GM21529 (cell line): Measurements from ENCODE around the gene RAB31.
"Not testable (repeated sequence)": the region's sequence is repeated elsewhere in the genome, so short reads cannot be mapped to it uniquely, and the experiment has no call there.

Experiments used
- ATAC-seq: cut with Tn5 transposase; IDR thresholded peaks from one replicate; pipeline ENCODE4 v1.9.1; 2021; ENCODE audit not compliant: unreplicated experiment

RAB31 gene

GRCh38 chr18:9884090-9884489 lies 176.0 kb downstream of the RAB31 start:
- no peak for ATAC-seq

DNA sequence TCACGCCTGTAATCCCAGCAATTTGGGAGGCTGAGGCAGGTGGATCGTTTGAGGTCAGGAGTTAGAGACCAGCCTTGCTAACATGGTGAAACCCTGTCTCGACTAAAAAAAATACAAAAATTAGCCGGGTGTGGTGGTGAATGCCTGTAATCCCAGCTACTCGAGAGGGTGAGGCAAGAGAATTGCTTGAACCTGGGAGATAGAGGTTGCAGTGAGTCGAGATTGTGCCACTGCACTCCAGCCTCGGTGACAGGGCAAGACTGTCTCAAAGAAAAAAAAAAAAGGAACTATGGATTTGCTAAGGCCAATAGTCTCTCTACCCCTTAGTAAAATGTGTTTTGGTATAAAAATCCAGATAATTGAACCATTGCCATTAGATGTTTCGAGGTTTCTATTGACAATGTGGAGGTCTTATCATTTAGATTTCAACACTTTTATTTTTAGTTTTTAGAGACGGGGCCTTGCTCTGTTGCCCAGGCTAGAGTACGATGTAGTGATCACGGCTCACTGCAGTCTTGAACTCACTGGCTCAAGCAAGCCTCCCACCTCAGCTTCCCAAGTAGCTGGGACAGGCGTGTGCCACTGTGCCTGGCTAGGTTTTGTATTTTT lies 176.5 kb downstream of the RAB31 start:
- ATAC-seq, result no peak

- ATAC-seq, result no peak
Observed at GRCh38 chr18:9885170-9886004, 177.3 kb downstream of the RAB31 start, which contains the start of gene TXNDC2. Gene TXNDC2 (plus strand): TSS chr18:9885973. CDS start chr18:9886681, 708 bp downstream.

- ATAC-seq, result no peak
Observed at GRCh38 chr18:9886005-9886348, 177.9 kb downstream of the RAB31 start.

DNA sequence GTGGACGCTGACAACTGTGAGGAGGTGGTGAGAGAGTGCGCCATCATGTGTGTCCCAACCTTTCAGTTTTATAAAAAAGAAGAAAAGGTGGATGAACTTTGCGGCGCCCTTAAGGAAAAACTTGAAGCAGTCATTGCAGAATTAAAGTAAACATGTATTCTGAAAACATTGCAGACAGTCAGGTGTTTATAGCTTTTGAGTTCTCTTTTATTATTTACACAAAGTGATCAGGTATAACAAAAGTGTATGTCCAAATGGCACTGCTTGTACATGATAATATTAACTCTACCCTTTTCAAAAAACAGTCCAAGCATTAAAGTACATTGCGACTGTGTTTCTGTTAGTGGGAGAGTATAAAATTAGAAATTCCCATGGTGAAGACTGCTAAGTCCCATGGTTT lies 179.9 kb downstream of the RAB31 start:
- no peak for ATAC-seq

GRCh38 chr18:9890196-9890595 lies 182.1 kb downstream of the RAB31 start:
- no peak for ATAC-seq

GRCh38 chr18:9890957-9891356 lies 182.9 kb downstream of the RAB31 start:
- ATAC-seq, result no peak

DNA sequence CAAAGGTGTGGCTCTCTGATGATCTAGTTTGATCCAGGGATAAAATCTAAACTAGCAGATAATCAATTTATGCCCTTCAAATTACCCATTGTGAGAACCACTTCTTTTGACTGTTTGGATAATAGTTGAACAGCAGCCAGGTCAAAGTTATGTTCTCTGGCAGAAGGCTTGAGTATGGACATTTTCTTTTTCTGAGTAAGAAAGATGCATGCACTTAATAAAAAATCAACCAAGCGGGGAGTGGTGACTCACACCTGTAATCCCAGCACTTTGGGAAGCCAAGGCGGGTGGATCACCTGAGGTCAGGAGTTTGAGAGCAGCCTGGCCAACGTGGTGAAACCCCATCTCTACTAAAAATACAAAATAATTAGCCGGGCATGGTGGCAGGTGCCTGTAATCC lies 183.4 kb downstream of the RAB31 start:
- ATAC-seq, result not testable (repeated sequence)

DNA sequence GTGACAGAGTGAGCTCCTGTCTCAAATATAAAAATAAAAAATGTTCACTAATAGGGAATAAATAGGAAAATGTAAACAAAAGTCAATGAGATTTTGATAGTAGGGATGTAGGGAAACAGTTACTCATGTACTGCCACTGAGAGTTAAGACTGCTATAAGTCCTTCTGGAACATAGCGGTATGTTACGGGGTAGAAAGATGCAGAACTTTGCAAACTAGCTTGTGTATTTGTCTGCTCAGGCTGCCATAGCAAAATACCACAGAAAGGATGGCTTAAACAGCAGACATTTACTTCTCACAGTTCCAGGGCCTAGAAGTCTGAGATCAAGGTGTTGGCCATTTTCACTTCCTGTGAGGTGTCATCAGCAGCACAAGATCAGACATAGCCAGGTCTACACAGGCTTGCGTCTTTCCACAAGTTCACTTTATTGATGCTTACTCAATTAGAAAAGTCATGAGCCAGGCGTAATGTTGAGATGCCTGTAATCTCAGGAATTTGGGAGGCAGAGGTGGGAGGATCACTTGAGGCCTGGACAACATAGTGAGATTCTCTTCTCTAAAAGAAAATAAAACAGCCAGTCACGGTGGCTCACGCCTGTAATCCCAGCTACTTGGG lies 186.5 kb downstream of the RAB31 start:
- ATAC-seq, result no peak

GRCh38 chr18:9897129-9897528 lies 189.0 kb downstream of the RAB31 start:
- ATAC-seq, result no peak

DNA sequence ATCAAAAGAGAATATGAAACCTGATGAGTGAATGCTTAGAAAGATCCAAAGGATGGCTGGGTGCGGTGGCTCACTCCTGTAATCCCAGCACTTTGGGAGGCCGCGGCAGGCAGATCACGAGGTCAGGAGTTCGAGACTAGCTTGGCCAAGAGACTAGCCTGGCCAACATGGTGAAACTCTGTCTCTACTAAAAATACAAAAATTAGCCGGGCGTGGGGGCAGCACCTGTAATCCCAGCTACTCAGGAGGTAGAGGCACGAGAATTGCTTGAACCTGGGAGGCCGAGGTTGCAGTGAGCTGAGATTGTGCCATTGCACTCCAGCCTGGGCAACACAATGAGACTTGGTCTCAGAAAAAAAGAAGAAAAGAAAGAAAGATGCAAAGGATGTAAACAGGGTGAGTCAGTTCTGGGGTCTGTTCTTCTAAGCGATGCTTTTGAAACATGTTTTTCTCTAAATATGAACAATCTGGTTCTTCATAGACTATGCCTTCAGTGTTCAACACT lies 189.7 kb downstream of the RAB31 start:
- ATAC-seq, result not testable (repeated sequence)

- ATAC-seq, result no peak
Observed at GRCh38 chr18:9898792-9899549, 190.9 kb downstream of the RAB31 start.

GRCh38 chr18:9899550-9899930 lies 191.4 kb downstream of the RAB31 start:
- not testable (repeated sequence) for ATAC-seq

GRCh38 chr18:9900699-9901098 lies 192.6 kb downstream of the RAB31 start:
- no peak for ATAC-seq

GRCh38 chr18:9901377-9901776 lies 193.3 kb downstream of the RAB31 start:
- ATAC-seq, result no peak

DNA sequence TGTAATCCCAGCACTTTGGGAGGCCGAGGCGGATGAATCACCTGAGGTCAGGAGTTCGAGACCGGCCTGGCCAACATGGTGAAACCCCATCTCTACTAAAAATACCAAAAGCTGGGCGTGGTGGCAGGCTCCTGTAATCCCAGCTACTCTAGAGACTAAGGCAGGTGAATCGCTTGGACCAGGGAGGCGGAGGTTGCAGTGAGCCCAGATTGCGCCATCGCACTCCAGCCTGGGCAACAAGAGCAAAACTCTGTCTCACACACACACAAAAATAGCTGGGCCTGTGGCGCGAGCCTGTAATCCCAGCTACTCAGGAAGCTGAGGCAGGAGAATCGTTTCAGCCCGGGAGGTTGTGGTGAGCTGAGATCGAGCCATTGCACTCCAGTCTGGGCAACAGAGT lies 194.2 kb downstream of the RAB31 start:
- not testable (repeated sequence) for ATAC-seq

- no peak for ATAC-seq
Observed at GRCh38 chr18:9902832-9903231, 194.7 kb downstream of the RAB31 start.

- no peak for ATAC-seq
Observed at GRCh38 chr18:9905401-9905922, 197.4 kb downstream of the RAB31 start.

- no peak for ATAC-seq
Observed at GRCh38 chr18:9906481-9906880, 198.4 kb downstream of the RAB31 start.

- ATAC-seq, result no peak
Observed at GRCh38 chr18:9907867-9908266, 199.8 kb downstream of the RAB31 start.

GRCh38 chr18:9910071-9910470 lies 202.0 kb downstream of the RAB31 start:
- no peak for ATAC-seq
